Stimulated activated CD4-positive, alpha-beta T cell treated with anti-CD3 and anti-CD28 coated beads, Interleukin-12 subunit alpha, Interleukin-12 subunit beta, amount 100 ng/mL, for 24 hours (primary cell): ENCODE results near the gene MARK2.

Source experiments
- DNase-seq, 2 experiments: peaks; one replicate each; pipeline ENCODE4 v3.0.0-alpha.2; 2020; ENCODE audit warnings: low read depth in 2 of 2

Gene MARK2

DNA sequence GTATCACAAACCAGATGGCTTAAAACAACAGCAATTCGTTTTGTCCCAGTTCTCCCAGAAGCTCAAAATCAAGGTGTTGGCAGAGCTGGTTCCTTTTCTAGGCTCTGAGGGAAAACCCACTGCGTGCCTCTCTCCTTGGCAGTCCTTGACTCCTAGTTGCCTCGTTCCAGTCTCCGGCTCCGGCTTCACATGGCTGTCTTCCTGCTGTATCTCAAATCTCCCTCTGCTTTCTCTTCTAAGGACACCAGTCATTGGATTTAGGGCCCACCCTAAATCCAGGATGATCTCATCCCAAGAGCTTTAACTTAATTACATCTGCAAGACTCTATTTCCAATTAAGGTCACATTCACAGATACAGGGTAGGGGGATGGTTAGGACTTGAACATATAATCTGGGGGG, 90.7 kb downstream of the MARK2 start:
- DNase-seq: no peak

DNA sequence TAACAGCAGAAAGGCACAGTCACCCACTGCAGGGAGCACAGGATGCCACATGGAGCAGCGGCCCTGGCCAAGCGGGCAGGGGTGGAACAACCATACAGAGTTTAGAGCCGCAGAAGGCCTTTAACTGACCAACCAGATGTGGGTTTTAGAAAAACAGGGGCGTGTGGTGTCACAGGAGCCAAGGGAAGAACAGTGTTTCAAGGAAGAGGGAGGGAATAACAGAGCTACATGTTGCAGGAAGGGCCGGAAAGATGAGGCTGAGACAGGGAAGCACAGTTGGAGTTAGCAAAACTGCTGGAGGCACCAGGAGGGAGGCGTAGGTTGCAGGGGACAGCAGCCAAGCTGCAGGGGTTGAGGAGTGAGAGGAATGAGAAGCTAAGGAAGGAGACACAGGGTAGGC, 92.1 kb downstream of the MARK2 start:
- DNase-seq: no peak

DNA sequence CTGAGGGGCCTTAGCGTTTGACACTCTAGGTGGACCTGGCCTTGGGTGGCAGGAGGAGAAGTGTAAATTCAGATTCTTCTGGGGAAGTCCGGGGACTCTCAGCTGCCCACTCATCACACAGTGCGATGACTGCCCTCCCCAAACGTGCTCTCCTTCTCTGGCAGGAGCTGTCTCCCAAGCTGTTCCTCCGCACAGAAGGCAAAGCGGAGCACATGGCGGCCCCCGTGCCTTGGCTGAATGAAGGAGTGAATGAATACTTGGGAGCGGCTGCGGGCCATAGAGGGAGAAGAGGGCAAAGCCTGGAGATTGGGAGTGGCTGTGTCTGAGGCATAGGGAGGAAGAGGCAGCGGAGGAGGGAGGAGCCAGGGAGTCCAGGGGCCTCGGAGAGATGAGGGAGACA, 93.0 kb downstream of the MARK2 start:
- no peak for DNase-seq

- no peak for DNase-seq
These were observed 94.5 kb downstream of the MARK2 start for GRCh38 chr11:63933459-63933858.

GRCh38 chr11:63937713-63938478, 99.0 kb downstream of the MARK2 start:
- DNase-seq: no peak

DNA sequence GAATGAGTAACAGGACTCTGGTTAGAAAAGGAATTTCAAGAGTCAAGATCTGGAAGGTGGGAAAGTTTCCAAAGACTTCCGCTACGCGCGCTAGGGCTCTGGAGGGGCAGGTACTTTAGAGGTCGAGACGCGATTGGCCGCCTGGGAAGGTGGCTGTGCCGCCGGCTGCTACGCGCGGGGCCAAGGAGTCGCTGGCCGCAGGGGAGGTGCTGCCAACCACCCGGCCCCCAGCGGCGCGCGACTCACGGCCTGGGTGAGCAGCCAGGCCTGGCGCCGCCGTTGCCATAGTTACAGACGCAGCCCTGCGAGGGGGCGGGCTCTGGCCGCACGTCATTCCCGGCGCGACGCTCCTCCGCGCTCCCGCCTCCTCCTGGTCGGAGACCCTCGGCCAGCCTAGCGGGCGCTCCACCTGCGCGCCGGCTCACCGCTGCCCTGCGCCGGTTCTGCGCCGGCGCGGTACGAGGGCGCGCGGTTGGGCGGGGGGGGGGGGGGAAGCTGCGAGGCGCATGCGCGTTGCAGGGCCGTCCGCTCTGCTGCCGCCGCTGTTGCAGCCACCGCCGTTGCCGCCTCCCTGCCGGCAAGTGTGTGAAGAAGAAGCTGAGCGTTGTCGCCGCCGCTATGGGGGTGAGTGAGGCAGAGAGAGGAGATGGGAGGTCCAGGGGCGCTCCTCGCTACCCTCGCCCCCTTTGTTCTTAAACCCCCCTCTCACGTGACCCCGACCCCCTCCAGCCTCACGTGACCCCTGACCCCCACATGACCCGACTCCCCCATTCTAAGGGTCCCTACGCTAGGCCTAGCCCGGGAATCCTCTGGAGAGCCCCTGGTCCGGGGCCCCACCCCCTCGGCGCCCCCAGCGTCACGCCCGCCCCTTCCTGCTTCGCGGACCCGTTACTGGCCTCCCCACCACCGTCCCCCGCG, 99.8 kb downstream of the MARK2 start, which contains the start of gene NAA40:
Gene NAA40, plus strand, starts transcription at position 524 of the 918 bp plus-strand sequence. Its CDS starts 95 bp downstream, at position 619.
- DNase-seq: peak; percentile 87 to 88

- no peak for DNase-seq
These were observed 100.5 kb downstream of the MARK2 start for GRCh38 chr11:63939397-63939891.

DNA sequence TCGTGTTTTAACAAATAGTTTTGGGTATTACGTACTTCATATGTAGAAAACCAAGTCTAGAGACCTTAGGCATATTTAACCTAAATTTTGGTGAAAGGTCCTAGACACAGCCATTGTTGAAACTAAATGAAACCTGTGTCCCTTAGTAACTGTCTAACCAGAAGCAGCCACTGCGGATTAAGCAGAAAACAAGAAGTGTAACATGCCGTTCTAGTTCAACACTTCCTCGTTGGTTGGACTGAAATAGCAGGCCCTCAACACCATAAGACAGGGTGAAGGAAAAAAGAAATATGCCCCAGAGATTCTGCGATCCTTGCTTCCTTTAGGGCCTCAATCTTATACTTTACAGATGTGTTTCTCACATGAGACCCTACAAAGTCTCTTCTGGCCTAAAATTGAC, 101.9 kb downstream of the MARK2 start:
- DNase-seq: no peak

GRCh38 chr11:63941901-63942300, 103.0 kb downstream of the MARK2 start:
- DNase-seq: no peak

DNA sequence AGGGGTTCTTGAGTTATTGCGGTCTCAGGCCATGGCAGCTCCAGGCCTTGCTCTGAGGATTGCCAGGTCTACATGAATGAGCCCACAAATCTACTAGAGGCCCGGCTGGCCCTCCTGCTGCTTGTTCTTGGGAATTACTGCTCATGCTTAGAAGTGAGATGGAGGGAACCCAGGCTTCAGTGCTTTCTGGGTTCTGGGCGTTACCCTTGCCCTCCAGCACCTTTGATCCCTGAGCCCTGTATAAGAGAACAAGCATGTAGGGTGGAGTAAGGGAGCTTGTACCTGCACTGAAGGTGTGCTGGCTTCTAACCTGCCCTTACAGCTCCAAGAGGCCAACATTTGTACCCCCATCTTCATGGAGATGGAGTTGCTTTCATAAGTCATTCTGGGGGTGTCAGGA, 103.9 kb downstream of the MARK2 start:
- DNase-seq: no peak

DNA sequence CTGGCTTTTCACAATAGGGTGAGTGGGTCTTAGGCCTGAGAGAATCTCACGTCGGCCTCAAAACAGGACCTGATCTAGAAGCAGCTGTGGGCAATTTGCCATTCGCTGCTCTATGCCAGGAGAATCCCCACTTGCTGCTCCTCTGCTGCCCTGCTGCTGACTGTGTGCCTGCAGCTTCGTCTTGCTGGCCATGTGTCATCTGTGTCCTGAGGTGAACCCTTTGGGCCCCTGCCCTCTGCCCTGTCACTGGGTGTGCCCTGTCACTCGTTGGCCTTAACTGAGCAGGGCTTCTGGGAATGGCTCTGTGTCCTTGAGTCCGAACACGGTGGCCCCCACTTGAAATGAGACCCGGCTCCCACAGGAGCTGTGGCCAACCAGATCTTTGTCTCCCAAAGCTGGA, 106.1 kb downstream of the MARK2 start:
- DNase-seq: no peak

GRCh38 chr11:63945477-63946163, 106.7 kb downstream of the MARK2 start:
- peak in 1 of 2 experiments; percentile 26 for DNase-seq

DNA sequence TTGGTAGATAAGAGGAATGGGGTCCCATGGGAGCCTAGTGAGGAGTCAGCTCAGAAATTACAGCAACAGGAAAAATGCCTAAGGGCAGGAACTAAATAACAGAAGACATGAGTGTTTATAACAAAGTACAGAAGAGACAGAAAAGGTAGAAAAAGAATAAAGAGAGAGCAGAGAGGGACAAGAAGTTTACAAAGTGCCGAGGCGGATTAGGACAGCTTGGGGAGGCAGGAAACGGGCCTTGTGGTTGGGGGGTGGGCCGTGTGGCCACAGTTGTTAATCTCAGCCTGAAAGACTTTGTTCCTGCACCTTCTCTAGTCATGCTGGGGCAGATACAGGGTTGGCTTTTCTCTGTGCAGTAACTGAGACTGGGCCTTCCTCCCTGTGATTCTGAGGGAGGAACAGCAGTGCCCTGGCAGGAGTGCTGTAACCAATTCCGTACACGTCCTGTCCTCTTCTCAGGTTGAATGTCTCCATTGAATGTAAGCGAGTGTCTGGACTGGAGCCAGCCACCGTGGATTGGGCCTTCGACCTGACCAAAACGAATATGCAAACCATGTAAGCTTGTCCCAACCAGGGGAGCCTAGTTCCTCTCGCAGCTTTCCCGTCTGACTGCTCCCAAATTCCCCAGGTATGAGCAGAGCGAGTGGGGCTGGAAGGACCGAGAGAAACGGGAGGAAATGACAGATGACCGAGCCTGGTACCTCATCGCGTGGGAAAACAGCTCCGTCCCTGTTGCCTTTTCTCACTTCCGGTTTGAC, 113.0 kb downstream of the MARK2 start:
- no peak for DNase-seq

DNA sequence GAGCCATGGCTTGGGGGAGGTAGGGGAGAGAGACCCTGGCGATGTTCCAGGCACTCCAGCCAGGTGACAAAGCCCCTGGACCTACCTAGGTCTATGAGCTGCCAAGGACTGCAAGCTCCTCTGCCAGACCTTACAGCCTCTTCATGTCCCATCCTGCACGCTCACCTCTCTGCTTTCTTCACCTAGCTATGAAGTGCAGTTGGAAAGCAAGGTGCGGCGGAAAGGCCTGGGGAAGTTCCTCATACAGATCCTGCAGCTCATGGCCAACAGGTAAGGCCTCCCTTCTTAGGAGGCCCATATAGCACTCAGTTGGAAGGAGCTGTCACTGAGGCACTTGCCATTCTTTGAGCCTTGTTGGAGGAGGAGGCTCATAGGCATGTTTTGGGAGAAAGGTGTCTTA, 113.7 kb downstream of the MARK2 start:
- no peak for DNase-seq

DNA sequence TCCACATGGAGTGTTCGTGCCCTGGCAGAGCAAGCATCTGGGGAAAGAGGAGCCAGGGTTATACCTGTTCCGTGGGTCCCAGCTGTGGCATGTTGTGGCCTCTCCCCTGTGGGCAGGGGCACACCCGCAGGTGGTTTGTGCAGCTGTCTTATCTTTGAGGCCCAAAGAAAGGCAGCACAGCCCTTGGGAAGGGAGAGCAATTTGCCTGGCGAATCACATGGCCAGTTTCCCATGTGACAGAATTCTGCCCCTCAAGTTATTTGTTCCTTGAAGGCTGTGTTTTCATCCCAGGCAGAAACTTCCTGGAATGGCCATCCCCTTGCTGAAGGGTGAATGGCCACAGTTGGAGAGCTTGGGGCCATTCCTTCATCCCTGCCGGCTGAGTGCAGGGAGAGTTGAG, 119.1 kb downstream of the MARK2 start:
- no peak for DNase-seq
